H9 (cell line): ENCODE results near the gene GCGR. TPM values are rescaled to one million over a fixed set of nuclear protein-coding genes. Genes with fewer than 3 reads are reported as not detected.

ENCODE experiments used
- DNase-seq: peaks from one replicate; pipeline ENCODE4 v3.0.0-alpha.2; 2017
- H2AFZ ChIP-seq: one replicate; pipeline ENCODE4 v1.6.1; 2013; ENCODE audit warnings: mild to moderate bottlenecking, low read length, control low read depth, moderate library complexity
- H2AK5ac ChIP-seq: 2 replicates; pipeline ENCODE4 v1.6.1; 2013; ENCODE audit warnings: low read length, control low read depth, mixed read lengths; ENCODE audit not compliant: insufficient read length
- H2BK120ac ChIP-seq: one replicate; pipeline ENCODE4 v1.6.1; 2013; ENCODE audit warnings: low read depth, mild to moderate bottlenecking, low read length, control low read depth, inconsistent platforms; ENCODE audit not compliant: poor library complexity, severe bottlenecking
- H2BK12ac ChIP-seq: 2 replicates; pipeline ENCODE4 v1.6.1; 2013; ENCODE audit warnings: low read length, control low read depth, mixed read lengths, low read depth; ENCODE audit not compliant: insufficient read length
- H2BK15ac ChIP-seq: 2 replicates; pipeline ENCODE4 v1.6.1; 2013; ENCODE audit warnings: low read depth, low read length, control low read depth
- H2BK20ac ChIP-seq: one replicate; pipeline ENCODE4 v1.6.1; 2013; ENCODE audit warnings: low read depth, mild to moderate bottlenecking, low read length, control low read depth, inconsistent platforms; ENCODE audit not compliant: poor library complexity, severe bottlenecking
- H2BK5ac ChIP-seq: 2 replicates; pipeline ENCODE4 v1.6.1; 2013; ENCODE audit warnings: low read length, control low read depth, mixed read lengths; ENCODE audit not compliant: insufficient read length
- H3K14ac ChIP-seq: 2 replicates; pipeline ENCODE4 v1.6.1; 2013; ENCODE audit warnings: low read length, control low read depth; ENCODE audit not compliant: insufficient read depth
- H3K18ac ChIP-seq: 2 replicates; pipeline ENCODE4 v1.6.1; 2013; ENCODE audit warnings: low read depth, mild to moderate bottlenecking, mixed read lengths, low read length, control low read depth; ENCODE audit not compliant: insufficient read length
- H3K23ac ChIP-seq: 2 replicates; pipeline ENCODE4 v1.6.1; 2013; ENCODE audit warnings: low read length, control low read depth, mixed read lengths, low read depth; ENCODE audit not compliant: insufficient read length
- H3K23me2 ChIP-seq: 2 replicates; pipeline ENCODE4 v1.6.1; 2013; ENCODE audit warnings: low read depth, mild to moderate bottlenecking, mixed read lengths, low read length, control low read depth; ENCODE audit not compliant: insufficient read length, poor library complexity, severe bottlenecking
- H3K27ac ChIP-seq: 2 replicates; pipeline ENCODE4 v1.5.1; 2013; ENCODE audit warnings: low read length, control low read depth, mixed read lengths, low read depth; ENCODE audit not compliant: insufficient read length
- H3K27me3 ChIP-seq: 2 replicates; pipeline ENCODE4 v1.6.1; 2013; ENCODE audit warnings: low read length, control low read depth, inconsistent platforms; ENCODE audit not compliant: insufficient read depth
- H3K4ac ChIP-seq: 2 replicates; pipeline ENCODE4 v1.6.1; 2013; ENCODE audit warnings: low read depth, mild to moderate bottlenecking, control low read depth, inconsistent platforms, low read length, moderate library complexity
- H3K4me1 ChIP-seq: 2 replicates; pipeline ENCODE4 v1.6.1; 2013; ENCODE audit warnings: low read length, control low read depth, inconsistent platforms; ENCODE audit not compliant: insufficient read depth
- H3K4me2 ChIP-seq: 2 replicates; pipeline ENCODE4 v1.6.1; 2013; ENCODE audit warnings: low read length, control low read depth, mixed read lengths; ENCODE audit not compliant: insufficient read length, insufficient read depth
- H3K56ac ChIP-seq: 2 replicates; pipeline ENCODE4 v1.6.1; 2013; ENCODE audit warnings: low read depth, mild to moderate bottlenecking, mixed read lengths, low read length, control low read depth; ENCODE audit not compliant: insufficient read length
- H3K79me1 ChIP-seq: 2 replicates; pipeline ENCODE4 v1.6.1; 2013; ENCODE audit warnings: low read depth, mild to moderate bottlenecking, moderate library complexity, low read length, control low read depth, inconsistent platforms; ENCODE audit not compliant: insufficient read depth, poor library complexity, severe bottlenecking
- H3K79me2 ChIP-seq: 2 replicates; pipeline ENCODE4 v1.6.1; 2013; ENCODE audit warnings: low read length, control low read depth, inconsistent platforms; ENCODE audit not compliant: insufficient read depth
- H3K9ac ChIP-seq: 2 replicates; pipeline ENCODE4 v1.6.1; 2013; ENCODE audit warnings: low read length, control low read depth, mixed read lengths; ENCODE audit not compliant: insufficient read length; ENCODE audit errors: extremely low read depth
- H3K9me3 ChIP-seq: one replicate; pipeline ENCODE4 v1.6.1; 2013; ENCODE audit warnings: low read depth, low read length, inconsistent platforms; ENCODE audit not compliant: control insufficient read depth
- H3T11ph ChIP-seq: one replicate; pipeline ENCODE4 v1.6.1; 2013; ENCODE audit warnings: mild to moderate bottlenecking, low read length, control low read depth, inconsistent platforms
- H4K20me1 ChIP-seq: one replicate; pipeline ENCODE4 v1.6.1; 2013; ENCODE audit not compliant: control insufficient read depth, insufficient read length, insufficient read depth
- H4K5ac ChIP-seq: 2 replicates; pipeline ENCODE4 v1.6.1; 2013; ENCODE audit warnings: low read depth, mild to moderate bottlenecking, mixed read lengths, low read length, control low read depth; ENCODE audit not compliant: insufficient read length
- H4K8ac ChIP-seq: replicated peaks from 2 replicates; pipeline ENCODE4 v1.6.1; 2013; ENCODE audit warnings: low read length, control low read depth, mixed read lengths, low read depth; ENCODE audit not compliant: insufficient read length
- H4K91ac ChIP-seq: 2 replicates; pipeline ENCODE4 v1.6.1; 2013; ENCODE audit warnings: low read depth, mild to moderate bottlenecking, moderate library complexity, mixed read lengths, low read length, control low read depth; ENCODE audit not compliant: insufficient read length
- H3K27ac Mint-ChIP-seq, 3 experiments: 2 replicates in 2 of 3; 3 replicates in 1 of 3; pipeline ENCODE4 v1.8.0; 2020 to 2021; ENCODE audit warnings: mixed read lengths in 3 of 3, mild to moderate bottlenecking in 1 of 3, moderate library complexity in 1 of 3
- H3K27me3 Mint-ChIP-seq: 2 replicates; pipeline ENCODE4 v1.8.0; 2021; ENCODE audit warnings: low read depth, mild to moderate bottlenecking, moderate library complexity, mixed read lengths
- H3K36me3 Mint-ChIP-seq, 3 experiments: 2 replicates in 2 of 3; 3 replicates in 1 of 3; pipeline ENCODE4 v1.8.0; 2020 to 2021; ENCODE audit warnings: low read depth in 3 of 3, mixed read lengths in 3 of 3; ENCODE audit not compliant: insufficient read depth in 1 of 3
- H3K4me1 Mint-ChIP-seq, 2 experiments: 2 replicates each; pipeline ENCODE4 v1.8.0; 2020; ENCODE audit warnings: mixed read lengths in 2 of 2
- H3K4me3 Mint-ChIP-seq, 2 experiments: 2 replicates in 1 of 2; 3 replicates in 1 of 2; pipeline ENCODE4 v1.8.0; 2020 to 2021; ENCODE audit warnings: mild to moderate bottlenecking in 2 of 2, mixed read lengths in 2 of 2, moderate library complexity in 1 of 2
- H3K9me3 Mint-ChIP-seq, 2 experiments: 2 replicates in 1 of 2; 3 replicates in 1 of 2; pipeline ENCODE4 v1.8.0; 2020; ENCODE audit warnings: mild to moderate bottlenecking in 2 of 2, mixed read lengths in 2 of 2, moderate library complexity in 1 of 2
- CTCF ChIP-seq: fragments of 200-600 bp; sonication (generic); conservative IDR thresholded peaks from 3 replicates; pipeline ENCODE4 v1.8.0; 2021; ENCODE audit warnings: antibody characterized with exemption, mild to moderate bottlenecking
- WGBS: extraction: QIAGEN DNeasy Blood & Tissue Kit; methylation state at CpG from one replicate; pipeline ENCODE4 v1.1.7; 2013; ENCODE audit warnings: missing lambda C conversion rate, low lambda C conversion rate, mixed read lengths; ENCODE audit not compliant: insufficient read length; ENCODE audit errors: extremely low coverage; 5-methylcytosine and 5-hydroxymethylcytosine counted together
- total RNA-seq: library from RNA; stranded (reverse); gene quantifications from 2 replicates; pipeline ENCODE4 v1.2.1, GENCODE V29; 2021

The GCGR gene
- total RNA-seq, 1 experiment from 2014 or later = 0.24 TPM

GRCh38 chr17:81814748-81815645, 11.0 kb downstream of the GCGR start:
- no peak overlapping the region for H3K27ac Mint-ChIP-seq
- Histone ChIP-seq H3K9me3 (no peaks in the 10 kb centered on the region), H3K23me2 (no peaks in the 10 kb centered on the region), H3K79me2 (no peaks in the 10 kb centered on the region), H2AK5ac (no peak overlapping the region), H4K91ac (no peak overlapping the region), H2BK120ac (no peak overlapping the region), H3K9ac (no peak overlapping the region), H2AFZ (no peak overlapping the region), H2BK15ac (no peak overlapping the region), H3K4me1 (no peaks in the 10 kb centered on the region), H4K20me1 (no peaks in the 10 kb centered on the region), H4K8ac (no peak overlapping the region), H3K27ac (no peak overlapping the region), H3K79me1 (no peaks in the 10 kb centered on the region), H3K27me3 (no peaks in the 10 kb centered on the region), H3K4ac (no peak overlapping the region), H2BK12ac (no peak overlapping the region), H3K4me2 (no peak overlapping the region), H3K56ac (no peak overlapping the region), H3K23ac (no peak overlapping the region), H2BK20ac (no peak overlapping the region), H3K18ac (no peak overlapping the region), H3K14ac (no peak overlapping the region; the same call in 1 of the 2 replicates), H3T11ph (no peak overlapping the region), H2BK5ac (no peak overlapping the region), H4K5ac (no peak overlapping the region)
- H3K4me3 Mint-ChIP-seq = no peak overlapping the region
- H3K4me1 Mint-ChIP-seq = peaks cover 0 to 8% of the 10 kb centered on the region in 2 experiments; a peak in 1 of 4 replicates
- peaks cover 11% of the 10 kb centered on the region for H3K27me3 Mint-ChIP-seq
- DNase-seq = no peak
- no peaks in the 10 kb centered on the region for H3K36me3 Mint-ChIP-seq
- no CpG with 5 or more reads among the region's 24 CpGs for WGBS
- H3K9me3 Mint-ChIP-seq = no peaks in the 10 kb centered on the region; a peak in 2 of 5 replicates
- TF ChIP-seq CTCF = no peak
